ENCODE data around the gene CELSR1.

Gene CELSR1

DNA sequence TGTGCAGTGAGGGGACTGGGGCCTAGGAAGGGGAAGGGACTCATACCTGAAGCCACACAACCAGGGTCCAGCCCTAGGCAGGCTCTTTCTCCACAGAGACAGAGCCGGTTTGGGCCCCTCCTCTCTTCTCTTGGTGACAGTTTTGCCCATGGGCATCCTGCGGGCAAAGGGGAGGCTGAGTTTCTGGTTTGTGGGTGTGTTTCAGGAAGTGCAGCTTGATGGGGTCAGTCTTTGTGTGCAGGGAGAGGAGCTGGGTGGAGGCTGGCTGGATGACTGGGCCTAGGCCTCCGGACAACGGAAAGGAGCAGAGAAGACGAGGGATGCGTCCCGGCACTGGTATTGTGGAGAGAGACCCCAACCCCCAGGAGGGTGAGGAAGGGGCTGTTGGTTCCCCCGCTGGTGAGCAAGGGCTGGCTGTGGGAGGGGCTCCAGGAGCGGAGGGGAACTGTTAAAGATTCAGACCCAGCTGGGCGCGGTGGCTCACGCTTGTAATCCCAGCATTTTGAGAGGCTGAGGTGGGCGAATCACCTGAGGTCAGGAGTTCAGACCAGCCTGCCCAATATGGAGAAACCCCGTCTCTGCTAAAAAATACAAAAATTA lies 23.4 kb upstream of the CELSR1 start:
- peaks cover 3 to 10% of the 10 kb centered on the region in 2 donors for H3K4me1 ChIP-seq (ENCODE audit: control insufficient read depth in 1 of 2, insufficient read depth in 2 of 2, low read length in 2 of 2)
- H3K9me3 ChIP-seq (ENCODE audit: control insufficient read depth in 1 of 2, low read length in 2 of 2) = peaks cover 0 to 3% of the 10 kb centered on the region in 2 donors
- no peaks in the 10 kb centered on the region for H3K36me3 ChIP-seq (ENCODE audit: control insufficient read depth in 1 of 2, insufficient read depth in 2 of 2, low read length in 2 of 2)
- no peaks in the 10 kb centered on the region for H3K27me3 ChIP-seq (ENCODE audit: low read depth, low read length)
- H3K4me3 ChIP-seq (ENCODE audit: low read depth in 1 of 2, low read length in 2 of 2) = no peak overlapping the region
- no peak overlapping the region for H3K27ac ChIP-seq (ENCODE audit: low read length)

DNA sequence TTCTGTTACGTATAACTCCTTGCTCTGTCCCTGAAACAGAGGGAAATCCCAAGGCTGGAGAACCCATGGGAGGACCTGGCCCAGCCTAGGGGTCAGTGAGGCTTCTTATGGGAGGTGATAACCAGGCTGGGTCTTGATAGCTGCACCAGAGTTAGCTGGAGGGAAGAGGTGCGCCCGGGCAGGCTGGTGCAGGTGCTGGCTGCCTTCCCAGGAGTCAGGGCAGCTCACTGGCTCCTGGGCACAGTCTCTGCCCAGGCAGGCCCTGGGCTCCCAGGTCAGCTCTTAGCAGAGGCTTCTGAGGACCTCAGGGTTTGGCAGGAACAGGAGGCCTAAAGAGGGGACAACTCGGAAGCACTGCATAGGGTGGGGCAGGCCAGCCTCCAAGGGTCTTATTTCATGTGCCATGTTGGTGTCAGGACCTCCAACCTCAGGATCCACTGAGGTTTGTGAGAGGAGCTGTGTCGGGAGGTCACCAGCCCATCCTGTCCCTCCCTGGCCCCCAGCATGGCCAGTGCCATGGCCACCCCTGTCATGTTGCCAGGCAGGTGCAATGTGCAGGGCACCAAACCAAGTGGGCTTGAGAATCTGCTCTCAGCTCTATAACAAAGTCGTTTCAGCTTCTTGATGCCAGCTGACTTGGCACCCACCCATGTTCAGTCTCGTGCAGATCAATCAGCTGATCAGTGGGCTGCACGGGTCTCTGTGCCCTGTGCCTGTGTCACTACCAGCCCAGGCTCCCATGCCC lies 20.5 kb upstream of the CELSR1 start:
- Histone ChIP-seq H3K9me3 (ENCODE audit: control insufficient read depth in 1 of 2, low read length in 2 of 2) (peaks cover 0 to 4% of the 10 kb centered on the region in 2 donors), H3K4me1 (ENCODE audit: control insufficient read depth in 1 of 2, insufficient read depth in 2 of 2, low read length in 2 of 2) (no peaks in the 10 kb centered on the region), H3K36me3 (ENCODE audit: control insufficient read depth in 1 of 2, insufficient read depth in 2 of 2, low read length in 2 of 2) (no peaks in the 10 kb centered on the region), H3K4me3 (ENCODE audit: low read depth in 1 of 2, low read length in 2 of 2) (no peak overlapping the region), H3K27me3 (ENCODE audit: low read depth, low read length) (no peaks in the 10 kb centered on the region), H3K27ac (ENCODE audit: low read length) (no peak overlapping the region)

DNA sequence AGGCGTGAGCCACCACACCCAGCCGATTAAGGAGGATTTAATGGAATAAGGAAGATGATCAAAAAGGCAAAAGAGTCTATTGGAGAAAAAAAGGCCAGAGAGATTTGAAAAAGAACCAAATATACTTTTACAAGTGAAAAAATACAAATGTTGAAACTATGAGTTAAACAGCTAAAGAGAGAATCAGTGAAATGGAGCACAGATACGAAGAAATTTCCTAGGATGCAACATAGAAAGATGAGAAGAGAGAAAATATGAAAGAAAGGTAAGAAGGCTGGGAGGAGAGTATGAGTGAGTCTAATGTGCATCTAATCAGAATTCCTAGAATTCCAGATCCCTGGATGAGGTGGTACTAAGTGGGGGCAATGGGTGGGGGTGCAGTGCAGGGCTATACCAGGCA lies 19.4 kb upstream of the CELSR1 start:
- H3K27ac ChIP-seq (ENCODE audit: low read length) = no peak overlapping the region
- H3K27me3 ChIP-seq (ENCODE audit: low read depth, low read length) = no peaks in the 10 kb centered on the region
- H3K36me3 ChIP-seq (ENCODE audit: control insufficient read depth in 1 of 2, insufficient read depth in 2 of 2, low read length in 2 of 2) = no peaks in the 10 kb centered on the region
- H3K4me3 ChIP-seq (ENCODE audit: low read depth in 1 of 2, low read length in 2 of 2) = no peak overlapping the region
- H3K4me1 ChIP-seq (ENCODE audit: control insufficient read depth in 1 of 2, insufficient read depth in 2 of 2, low read length in 2 of 2) = no peaks in the 10 kb centered on the region
- H3K9me3 ChIP-seq (ENCODE audit: control insufficient read depth in 1 of 2, low read length in 2 of 2) = peaks cover 0 to 6% of the 10 kb centered on the region in 2 donors

DNA sequence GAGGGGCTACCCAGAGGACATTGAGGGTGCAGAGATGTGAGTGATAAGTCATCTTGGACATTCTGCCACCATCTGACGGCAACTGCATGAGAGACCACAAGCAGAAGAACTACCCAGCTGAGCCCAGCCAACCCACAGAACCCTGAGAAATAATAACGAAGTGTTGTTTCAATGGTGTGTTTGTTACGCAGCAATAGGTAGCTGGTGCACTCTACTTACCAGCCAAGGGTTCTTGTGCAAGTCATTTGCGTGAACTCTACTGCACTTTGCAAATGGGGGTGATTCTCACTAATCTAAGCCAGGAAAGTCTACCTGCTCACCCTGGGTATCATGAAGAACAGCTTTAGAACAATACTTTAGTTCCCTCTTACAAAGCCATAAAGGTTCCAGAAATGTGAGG lies 15.8 kb upstream of the CELSR1 start:
- no peaks in the 10 kb centered on the region for H3K27me3 ChIP-seq (ENCODE audit: low read depth, low read length)
- no peaks in the 10 kb centered on the region for H3K36me3 ChIP-seq (ENCODE audit: control insufficient read depth in 1 of 2, insufficient read depth in 2 of 2, low read length in 2 of 2)
- H3K4me3 ChIP-seq (ENCODE audit: low read depth in 1 of 2, low read length in 2 of 2) = no peak overlapping the region
- no peak overlapping the region for H3K27ac ChIP-seq (ENCODE audit: low read length)
- peaks cover 0 to 6% of the 10 kb centered on the region in 2 donors for H3K9me3 ChIP-seq (ENCODE audit: control insufficient read depth in 1 of 2, low read length in 2 of 2)
- peaks cover 0 to 17% of the 10 kb centered on the region in 2 donors for H3K4me1 ChIP-seq (ENCODE audit: control insufficient read depth in 1 of 2, insufficient read depth in 2 of 2, low read length in 2 of 2)

DNA sequence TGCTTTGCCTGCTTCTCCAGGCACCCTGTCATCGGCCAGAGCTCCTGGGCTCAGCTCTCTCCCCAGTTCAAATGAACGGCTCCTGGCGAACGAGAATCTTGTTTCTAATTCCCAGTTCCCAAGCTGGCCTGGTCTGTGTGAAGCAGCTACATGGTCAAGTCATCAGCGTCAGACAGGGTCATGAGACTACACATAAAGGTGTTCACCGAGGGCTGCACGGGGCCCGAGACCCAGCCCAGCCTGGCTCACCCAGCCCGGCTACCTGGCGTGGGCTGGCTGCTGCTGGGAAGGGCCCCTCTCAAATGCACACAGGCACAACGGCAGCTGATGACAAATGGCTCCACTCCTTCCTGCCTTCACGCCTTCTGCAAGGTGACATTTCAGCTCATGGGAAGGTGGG lies 14.6 kb upstream of the CELSR1 start:
- H3K27me3 ChIP-seq (ENCODE audit: low read depth, low read length) = no peaks in the 10 kb centered on the region
- no peak overlapping the region for H3K4me3 ChIP-seq (ENCODE audit: low read depth in 1 of 2, low read length in 2 of 2)
- peaks cover 0 to 6% of the 10 kb centered on the region in 2 donors for H3K9me3 ChIP-seq (ENCODE audit: control insufficient read depth in 1 of 2, low read length in 2 of 2)
- H3K36me3 ChIP-seq (ENCODE audit: control insufficient read depth in 1 of 2, insufficient read depth in 2 of 2, low read length in 2 of 2) = no peaks in the 10 kb centered on the region
- peaks cover 2 to 29% of the 10 kb centered on the region in 2 donors for H3K4me1 ChIP-seq (ENCODE audit: control insufficient read depth in 1 of 2, insufficient read depth in 2 of 2, low read length in 2 of 2)
- no peak overlapping the region for H3K27ac ChIP-seq (ENCODE audit: low read length)

DNA sequence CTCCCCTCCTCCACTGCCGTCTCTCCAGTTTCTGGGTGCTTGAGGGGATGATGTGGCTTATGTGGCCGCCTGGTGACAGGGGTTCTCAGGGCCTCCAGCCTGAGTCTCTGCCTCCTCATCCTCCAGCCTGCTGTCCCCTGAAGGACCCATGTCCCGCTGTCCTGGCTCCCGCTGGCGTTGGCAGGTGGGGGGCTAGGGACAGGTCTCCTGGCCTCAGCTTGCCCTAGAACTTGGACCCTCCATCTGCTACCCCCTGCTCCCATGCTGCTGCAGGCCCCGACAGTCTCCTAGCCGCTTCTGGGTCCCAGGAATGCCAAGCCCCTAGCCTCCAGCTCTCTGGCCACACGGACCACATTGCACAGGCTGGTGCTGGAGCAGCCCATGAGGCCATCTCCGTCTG lies 13.9 kb upstream of the CELSR1 start:
- H3K27ac ChIP-seq (ENCODE audit: low read length) = no peak overlapping the region
- peaks cover 6 to 36% of the 10 kb centered on the region in 2 donors for H3K4me1 ChIP-seq (ENCODE audit: control insufficient read depth in 1 of 2, insufficient read depth in 2 of 2, low read length in 2 of 2)
- H3K36me3 ChIP-seq (ENCODE audit: control insufficient read depth in 1 of 2, insufficient read depth in 2 of 2, low read length in 2 of 2) = no peaks in the 10 kb centered on the region
- H3K27me3 ChIP-seq (ENCODE audit: low read depth, low read length) = no peaks in the 10 kb centered on the region
- H3K9me3 ChIP-seq (ENCODE audit: control insufficient read depth in 1 of 2, low read length in 2 of 2) = peaks cover 0 to 3% of the 10 kb centered on the region in 2 donors
- H3K4me3 ChIP-seq (ENCODE audit: low read depth in 1 of 2, low read length in 2 of 2) = no peak overlapping the region

DNA sequence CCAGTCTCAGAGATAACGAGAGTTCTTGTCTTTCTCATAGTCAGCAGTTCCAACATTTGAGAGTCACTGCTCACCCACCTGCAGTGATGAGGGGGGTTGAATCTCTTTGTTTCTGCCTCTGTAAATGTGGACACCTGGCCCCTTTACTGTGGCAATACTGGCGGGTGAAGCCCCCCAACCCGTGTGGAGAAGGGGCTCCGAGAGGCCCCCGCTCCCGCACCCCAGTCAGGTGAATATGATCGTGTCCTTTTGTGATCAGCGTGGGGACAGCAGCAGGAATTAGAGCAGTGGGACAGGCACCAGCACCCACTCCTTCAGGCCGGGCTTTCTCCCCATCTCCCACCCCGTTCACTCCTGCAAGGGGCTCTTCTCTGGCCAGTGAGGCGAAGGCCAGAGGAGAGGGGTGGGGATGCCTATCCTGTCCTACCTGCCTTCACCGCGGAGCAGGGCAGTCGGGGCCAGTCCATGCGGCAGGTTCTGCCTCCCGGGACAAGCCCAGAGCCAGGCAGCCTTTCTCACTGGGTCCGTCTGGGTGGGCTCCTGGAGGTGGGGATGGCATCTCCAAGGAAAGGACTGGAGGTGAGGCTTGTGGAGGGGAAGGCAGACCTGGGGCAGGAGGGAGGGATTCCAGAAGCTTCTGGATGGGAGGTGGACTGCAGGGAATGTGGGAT lies 12.7 kb upstream of the CELSR1 start:
- Histone ChIP-seq H3K9me3 (ENCODE audit: control insufficient read depth in 1 of 2, low read length in 2 of 2) (peaks cover 0 to 3% of the 10 kb centered on the region in 2 donors), H3K27ac (ENCODE audit: low read length) (no peak overlapping the region), H3K4me3 (ENCODE audit: low read depth in 1 of 2, low read length in 2 of 2) (no peak overlapping the region), H3K4me1 (ENCODE audit: control insufficient read depth in 1 of 2, insufficient read depth in 2 of 2, low read length in 2 of 2) (peaks cover 6 to 37% of the 10 kb centered on the region in 2 donors), H3K27me3 (ENCODE audit: low read depth, low read length) (no peaks in the 10 kb centered on the region), H3K36me3 (ENCODE audit: control insufficient read depth in 1 of 2, insufficient read depth in 2 of 2, low read length in 2 of 2) (no peaks in the 10 kb centered on the region)

DNA sequence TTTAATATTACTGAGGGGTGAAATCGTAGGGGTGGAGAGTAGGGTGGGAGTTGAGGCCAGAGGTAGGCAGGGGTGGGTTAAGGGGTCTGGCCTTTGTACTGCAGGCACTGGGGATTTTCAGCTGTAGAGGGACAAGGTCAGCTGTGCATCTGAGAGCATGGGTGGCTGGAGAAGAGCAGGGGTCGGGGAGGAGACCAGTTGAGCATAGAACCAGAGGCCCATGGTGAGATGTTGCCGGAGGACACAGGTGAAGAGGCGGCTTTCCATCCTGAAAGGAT lies 12.1 kb upstream of the CELSR1 start:
- Histone ChIP-seq H3K27me3 (ENCODE audit: low read depth, low read length) (no peaks in the 10 kb centered on the region), H3K9me3 (ENCODE audit: control insufficient read depth in 1 of 2, low read length in 2 of 2) (peaks cover 0 to 3% of the 10 kb centered on the region in 2 donors), H3K4me3 (ENCODE audit: low read depth in 1 of 2, low read length in 2 of 2) (no peak overlapping the region), H3K27ac (ENCODE audit: low read length) (no peak overlapping the region), H3K36me3 (ENCODE audit: control insufficient read depth in 1 of 2, insufficient read depth in 2 of 2, low read length in 2 of 2) (no peaks in the 10 kb centered on the region), H3K4me1 (ENCODE audit: control insufficient read depth in 1 of 2, insufficient read depth in 2 of 2, low read length in 2 of 2) (peaks cover 6 to 37% of the 10 kb centered on the region in 2 donors)

DNA sequence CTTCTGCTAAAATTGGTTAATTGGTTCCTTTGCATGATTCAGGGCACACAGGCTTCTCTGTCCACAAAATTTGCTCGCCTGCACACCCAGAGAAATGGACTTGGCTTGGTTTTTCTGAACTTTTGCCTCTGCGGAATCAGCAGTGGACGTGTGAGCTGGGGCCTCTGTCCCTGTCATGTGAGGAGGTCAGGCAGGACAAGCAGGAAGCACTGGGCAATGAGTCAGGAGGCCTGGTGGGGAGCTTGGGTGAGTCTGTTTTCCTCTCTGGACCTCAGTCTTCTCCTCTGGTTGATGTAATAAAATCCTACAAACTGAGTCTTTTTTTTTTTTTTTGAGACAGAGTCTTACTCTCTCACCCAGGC lies 10.4 kb upstream of the CELSR1 start:
- Histone ChIP-seq H3K27ac (ENCODE audit: low read length) (no peak overlapping the region), H3K36me3 (ENCODE audit: control insufficient read depth in 1 of 2, insufficient read depth in 2 of 2, low read length in 2 of 2) (no peaks in the 10 kb centered on the region)

DNA sequence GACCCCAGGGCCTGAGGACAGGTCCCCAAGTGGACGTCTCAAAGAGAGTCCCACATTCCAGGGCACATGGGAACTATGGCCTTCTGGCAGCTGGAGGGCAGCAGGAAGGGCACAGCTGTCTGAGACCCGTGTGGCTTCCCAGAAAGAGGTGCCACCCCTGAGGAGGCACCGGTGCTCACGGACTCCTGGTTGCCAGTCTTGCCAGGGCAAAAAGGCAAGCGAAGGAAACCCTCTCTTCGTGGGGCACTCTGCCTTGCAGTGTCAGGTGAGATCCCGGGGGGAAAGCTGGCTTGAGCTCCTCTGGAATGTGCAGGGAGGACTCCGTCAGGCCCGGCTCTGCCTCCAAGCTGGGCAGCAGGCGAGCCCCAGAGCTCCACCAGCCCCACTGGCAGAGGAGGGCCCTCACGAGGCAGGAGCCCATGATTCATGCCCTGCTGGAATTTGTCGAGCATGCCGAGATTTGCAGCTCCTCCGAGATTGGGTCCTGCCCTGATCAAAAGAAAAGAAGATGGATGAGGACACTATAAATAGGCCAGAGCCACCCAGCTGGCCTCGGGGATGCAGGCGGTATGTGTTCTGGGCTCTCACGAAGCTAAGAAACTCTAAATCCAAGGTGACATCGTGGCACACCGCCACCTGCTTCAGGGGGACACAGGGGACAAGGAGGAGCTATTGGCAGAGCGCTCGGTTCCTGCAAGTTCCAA lies 9.9 kb upstream of the CELSR1 start:
- no peaks in the 10 kb centered on the region for H3K36me3 ChIP-seq (ENCODE audit: control insufficient read depth in 1 of 2, insufficient read depth in 2 of 2, low read length in 2 of 2)
- peaks cover 6 to 39% of the 10 kb centered on the region in 2 donors for H3K4me1 ChIP-seq (ENCODE audit: control insufficient read depth in 1 of 2, insufficient read depth in 2 of 2, low read length in 2 of 2)
- H3K27me3 ChIP-seq (ENCODE audit: low read depth, low read length) = no peaks in the 10 kb centered on the region
- H3K4me3 ChIP-seq (ENCODE audit: low read depth in 1 of 2, low read length in 2 of 2) = no peak overlapping the region
- H3K9me3 ChIP-seq (ENCODE audit: control insufficient read depth in 1 of 2, low read length in 2 of 2) = no peaks in the 10 kb centered on the region
- no peak overlapping the region for H3K27ac ChIP-seq (ENCODE audit: low read length)

More for the DNA sequence above, 10.4 kb upstream of the CELSR1 start:
- no peaks in the 10 kb centered on the region for H3K27me3 ChIP-seq (ENCODE audit: low read depth, low read length)
- H3K4me3 ChIP-seq (ENCODE audit: low read depth in 1 of 2, low read length in 2 of 2) = no peak overlapping the region
- peaks cover 0 to 2% of the 10 kb centered on the region in 2 donors for H3K9me3 ChIP-seq (ENCODE audit: control insufficient read depth in 1 of 2, low read length in 2 of 2)
- peaks cover 6 to 37% of the 10 kb centered on the region in 2 donors for H3K4me1 ChIP-seq (ENCODE audit: control insufficient read depth in 1 of 2, insufficient read depth in 2 of 2, low read length in 2 of 2)

DNA sequence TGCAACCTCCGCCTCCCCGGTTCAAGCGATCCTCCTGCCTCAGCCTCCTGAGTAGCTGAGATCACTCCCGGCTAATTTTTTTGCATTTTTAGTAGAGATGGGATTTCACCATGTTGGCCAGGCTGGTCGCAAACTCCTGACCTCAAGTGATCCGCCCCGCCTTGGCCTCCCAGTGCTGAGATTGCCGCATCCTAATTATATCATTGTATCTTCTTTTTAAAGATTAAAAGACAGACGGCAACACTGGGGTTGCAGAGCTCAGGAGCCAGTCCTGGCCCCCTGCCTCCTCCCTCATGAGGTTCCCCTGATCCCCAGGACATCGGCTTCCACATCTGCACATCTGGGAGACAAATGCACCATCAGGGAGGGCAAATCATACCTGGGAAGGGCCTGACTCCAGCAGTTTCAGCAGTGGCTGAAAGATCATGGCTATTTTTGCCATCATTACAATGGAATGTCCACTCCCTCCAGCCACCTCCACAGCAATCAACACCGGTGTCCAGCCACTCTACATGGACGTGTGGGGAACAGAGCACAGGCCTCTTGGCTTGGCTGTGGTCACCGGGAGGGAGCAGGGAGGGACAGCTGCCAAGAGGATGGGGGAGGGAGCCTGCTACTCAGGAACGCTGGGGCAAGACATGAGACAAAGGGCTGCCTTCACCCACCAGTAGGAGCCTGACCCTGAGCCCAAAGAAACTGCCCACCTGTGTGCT lies 9.2 kb upstream of the CELSR1 start:
- Histone ChIP-seq H3K4me1 (ENCODE audit: control insufficient read depth in 1 of 2, insufficient read depth in 2 of 2, low read length in 2 of 2) (peaks cover 6 to 43% of the 10 kb centered on the region in 2 donors), H3K36me3 (ENCODE audit: control insufficient read depth in 1 of 2, insufficient read depth in 2 of 2, low read length in 2 of 2) (no peaks in the 10 kb centered on the region), H3K27me3 (ENCODE audit: low read depth, low read length) (no peaks in the 10 kb centered on the region), H3K9me3 (ENCODE audit: control insufficient read depth in 1 of 2, low read length in 2 of 2) (no peaks in the 10 kb centered on the region), H3K27ac (ENCODE audit: low read length) (no peak overlapping the region), H3K4me3 (ENCODE audit: low read depth in 1 of 2, low read length in 2 of 2) (no peak overlapping the region)

Data from muscle layer of duodenum (tissue), 2 donors.